Stimulated activated CD4-positive, alpha-beta T cell treated with anti-CD3 and anti-CD28 coated beads, Interleukin-15, amount 100 ng/mL, for 48 hours (primary cell): ENCODE measurements around the gene TMEM178B.

Source experiments
- DNase-seq, 2 donors: peaks; one replicate each; pipeline ENCODE4 v3.0.0-alpha.2; 2020; ENCODE audit warnings: low read depth in 2 of 2

Gene TMEM178B

DNA sequence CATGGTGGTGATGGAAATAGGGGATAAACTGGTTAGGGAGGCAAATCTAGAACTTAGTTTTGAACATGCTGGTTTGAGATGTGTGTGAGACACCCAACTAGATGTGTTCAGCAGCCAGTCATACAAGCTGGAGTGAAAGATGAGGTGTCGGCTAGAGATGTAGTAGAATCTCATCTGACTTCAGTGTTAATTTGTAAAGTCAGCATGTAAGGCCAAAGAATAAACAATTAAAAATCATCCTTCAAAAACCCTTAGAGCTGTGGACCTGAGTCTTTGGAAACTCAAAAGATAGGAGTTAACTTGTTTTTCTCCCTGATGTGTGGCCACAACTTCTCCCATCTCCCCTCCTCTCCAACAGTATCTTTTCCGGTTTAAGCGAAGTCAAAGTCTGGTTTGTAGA is 454.5 kb downstream of the TMEM178B start:
- no peak for DNase-seq
